Thymus (tissue), 11 donors: ENCODE data around the gene POGZ. TPM values are rescaled to one million over a fixed set of nuclear protein-coding genes. Genes with fewer than 3 reads are reported as not detected.

Experiments used
- DNase-seq, 9 donors: peaks; one replicate each; pipeline ENCODE4 v3.0.0-alpha.2; 2013; ENCODE audit warnings: low spot score in 9 of 9, low read depth in 6 of 9, missing footprints in 1 of 9
- H3K27ac ChIP-seq, 2 donors: one replicate each; pipeline ENCODE4 v1.5.1; 2013; ENCODE audit warnings: control low read depth in 1 of 2, low read depth in 1 of 2, low read length in 1 of 2, mild to moderate bottlenecking in 1 of 2, moderate library complexity in 1 of 2
- H3K27me3 ChIP-seq, 2 donors: one replicate each; pipeline ENCODE4 v1.5.1; 2013; ENCODE audit warnings: low read length in 1 of 2; ENCODE audit not compliant: control insufficient read depth in 2 of 2, insufficient read depth in 1 of 2
- H3K36me3 ChIP-seq, 2 donors: one replicate each; pipeline ENCODE4 v1.5.1; 2013; ENCODE audit warnings: low read length in 1 of 2, mild to moderate bottlenecking in 1 of 2, moderate library complexity in 1 of 2; ENCODE audit not compliant: control insufficient read depth in 2 of 2, insufficient read depth in 2 of 2
- H3K4me1 ChIP-seq, 2 donors: one replicate each; pipeline ENCODE4 v1.5.1; 2013; ENCODE audit warnings: low read length in 2 of 2; ENCODE audit not compliant: control insufficient read depth in 2 of 2, insufficient read depth in 2 of 2
- H3K4me3 ChIP-seq, 2 donors: one replicate each; pipeline ENCODE4 v1.5.1; 2013; ENCODE audit warnings: low read length in 2 of 2, control low read depth in 1 of 2, mild to moderate bottlenecking in 1 of 2
- H3K9me3 ChIP-seq, 2 donors: one replicate each; pipeline ENCODE4 v1.5.1; 2013; ENCODE audit warnings: low read length in 1 of 2, mild to moderate bottlenecking in 1 of 2; ENCODE audit not compliant: control insufficient read depth in 2 of 2, insufficient read depth in 1 of 2
- WGBS: extraction: QIAGEN DNeasy Blood & Tissue Kit; methylation state at CpG from one replicate; pipeline ENCODE4 v1.1.7; 2013; 5-methylcytosine and 5-hydroxymethylcytosine counted together
- polyA plus RNA-seq: library from polyadenylated mRNA; stranded (reverse); fragments of 200-250 nt; gene quantifications from one replicate; pipeline ENCODE4 v1.2.3, GENCODE V29; 2013
- total RNA-seq: library from RNA; stranded (reverse); fragments of 120-200 nt; gene quantifications from one replicate; pipeline ENCODE4 v1.2.4, GENCODE V29; 2013
- donor health status: healthy.

The POGZ gene
- total and polyA plus RNA-seq, 2 donors: 18.5 to 33.5 TPM

- DNase-seq: no peak
- H3K4me1 ChIP-seq: no peaks in the 10 kb centered on the region
- H3K27me3 ChIP-seq: no peaks in the 10 kb centered on the region
- peaks cover 69 to 94% of the 10 kb centered on the region in 2 donors for H3K36me3 ChIP-seq
- no peaks in the 10 kb centered on the region for H3K9me3 ChIP-seq
- no peak overlapping the region for H3K4me3 ChIP-seq
- H3K27ac ChIP-seq: no peak overlapping the region
Observed at GRCh38 chr1:151408891-151409290, 50.4 kb downstream of the POGZ start.

- DNase-seq: no peak
- H3K36me3 ChIP-seq: peaks cover 67 to 97% of the 10 kb centered on the region in 2 donors
- no peak overlapping the region for H3K4me3 ChIP-seq
- 98% methylated on average over 3 of the region's 3 CpGs for WGBS
- no peaks in the 10 kb centered on the region for H3K27me3 ChIP-seq
- H3K4me1 ChIP-seq: no peaks in the 10 kb centered on the region
- H3K9me3 ChIP-seq: no peaks in the 10 kb centered on the region
- H3K27ac ChIP-seq: no peak overlapping the region
Observed at GRCh38 chr1:151407304-151407703, 52.0 kb downstream of the POGZ start.

- no peak overlapping the region for H3K27ac ChIP-seq
- no peaks in the 10 kb centered on the region for H3K9me3 ChIP-seq
- H3K4me1 ChIP-seq: no peaks in the 10 kb centered on the region
- no peak overlapping the region for H3K4me3 ChIP-seq
- DNase-seq: no peak
- H3K27me3 ChIP-seq: no peaks in the 10 kb centered on the region
- peaks cover 68 to 97% of the 10 kb centered on the region in 2 donors for H3K36me3 ChIP-seq
- 97% methylated on average over 8 of the region's 8 CpGs for WGBS
Observed at GRCh38 chr1:151406176-151406575, 53.1 kb downstream of the POGZ start.

- Histone ChIP-seq H3K4me1 (peaks cover 4 to 6% of the 10 kb centered on the region in 2 donors), H3K36me3 (peaks cover 70 to 97% of the 10 kb centered on the region in 2 donors), H3K4me3 (no peak overlapping the region), H3K27ac (no peak overlapping the region), H3K9me3 (no peaks in the 10 kb centered on the region), H3K27me3 (no peaks in the 10 kb centered on the region)
- DNase-seq: no peak
- 96% methylated on average over 13 of the region's 13 CpGs for WGBS
Observed at GRCh38 chr1:151405187-151405951, 53.9 kb downstream of the POGZ start.

GRCh38 chr1:151403612-151404011 lies 55.7 kb downstream of the POGZ start:
- 100% methylated on average over 3 of the region's 3 CpGs for WGBS
- Histone ChIP-seq H3K27ac (no peak overlapping the region), H3K4me1 (peaks cover 9 to 11% of the 10 kb centered on the region in 2 donors), H3K4me3 (no peak overlapping the region), H3K9me3 (no peaks in the 10 kb centered on the region), H3K36me3 (peaks cover 62 to 81% of the 10 kb centered on the region in 2 donors), H3K27me3 (no peaks in the 10 kb centered on the region)
- DNase-seq: no peak

- Histone ChIP-seq H3K27me3 (no peaks in the 10 kb centered on the region), H3K4me1 (peaks cover 11 to 13% of the 10 kb centered on the region in 2 donors), H3K27ac (no peak overlapping the region), H3K9me3 (no peaks in the 10 kb centered on the region), H3K36me3 (peaks cover 55 to 73% of the 10 kb centered on the region in 2 donors), H3K4me3 (no peak overlapping the region)
- no peak for DNase-seq
- 91% methylated on average over 2 of the region's 2 CpGs for WGBS
Observed at GRCh38 chr1:151402764-151403163, 56.5 kb downstream of the POGZ start.

- no peak for DNase-seq
- H3K9me3 ChIP-seq: no peaks in the 10 kb centered on the region
- no peak overlapping the region for H3K4me3 ChIP-seq
- H3K4me1 ChIP-seq: peaks cover 11 to 13% of the 10 kb centered on the region in 2 donors
- H3K27me3 ChIP-seq: no peaks in the 10 kb centered on the region
- WGBS: 95% methylated on average over 2 of the region's 2 CpGs
- peaks cover 48 to 64% of the 10 kb centered on the region in 2 donors for H3K36me3 ChIP-seq
- H3K27ac ChIP-seq: no peak overlapping the region
Observed at GRCh38 chr1:151401860-151402259, 57.4 kb downstream of the POGZ start.

GRCh38 chr1:151401125-151401788 lies 58.0 kb downstream of the POGZ start:
- H3K4me1 ChIP-seq: peaks cover 11 to 13% of the 10 kb centered on the region in 2 donors
- DNase-seq: no peak
- 98% methylated on average over 13 of the region's 13 CpGs for WGBS
- peaks cover 42 to 58% of the 10 kb centered on the region in 2 donors for H3K36me3 ChIP-seq
- H3K27ac ChIP-seq: no peak overlapping the region
- no peak overlapping the region for H3K4me3 ChIP-seq
- no peaks in the 10 kb centered on the region for H3K9me3 ChIP-seq
- H3K27me3 ChIP-seq: no peaks in the 10 kb centered on the region
